Lower lobe of right lung (tissue), 2 donors: ENCODE results near the gene ANKRD12. TPM values are rescaled to one million over a fixed set of nuclear protein-coding genes. Genes with fewer than 3 reads are reported as not detected.

Experiments used
- ATAC-seq, 2 donors: fragments of 200-7000 bp; cut with Tn5 transposase; one replicate each; pipeline ENCODE4 v1.9.1; 2020 to 2022; ENCODE audit warnings: mild to moderate bottlenecking in 2 of 2, moderate library complexity in 2 of 2
- DNase-seq: peaks from one replicate; pipeline ENCODE4 v3.0.0-alpha.2; 2020
- H3K27ac ChIP-seq: fragments of 200-600 bp; one replicate; pipeline ENCODE4 v1.8.0; 2022
- H3K27me3 ChIP-seq: fragments of 200-600 bp; one replicate; pipeline ENCODE4 v1.8.0; 2022; ENCODE audit warnings: low read depth
- H3K36me3 ChIP-seq: fragments of 200-600 bp; one replicate; pipeline ENCODE4 v1.8.0; 2022; ENCODE audit warnings: mild to moderate bottlenecking
- H3K4me1 ChIP-seq: fragments of 200-600 bp; one replicate; pipeline ENCODE4 v1.8.0; 2022
- H3K4me3 ChIP-seq: fragments of 200-600 bp; one replicate; pipeline ENCODE4 v1.8.0; 2022; ENCODE audit warnings: mild to moderate bottlenecking
- H3K9me3 ChIP-seq: fragments of 200-600 bp; one replicate; pipeline ENCODE4 v1.8.0; 2022
- CTCF ChIP-seq: fragments of 200-600 bp; IDR thresholded peaks from one replicate; pipeline ENCODE4 v1.8.0; 2022; ENCODE audit warnings: antibody characterized with exemption, mild to moderate bottlenecking
- intact Hi-C: fragments of 100-400 bp; cut with DNase I; formaldehyde crosslinking; loops from one replicate; pipeline ENCODE4 v1.11.0; 2022
- total RNA-seq: library from RNA; stranded (reverse); fragmentation: NEBNext Ultra II Directional; extraction: Animal tissue kit (Norgen Biotek cat#: 25700); gene quantifications from one replicate; pipeline ENCODE4 v1.2.1, GENCODE V29; 2021
- donor health status: DM: no; HTN: yes; CAD: no; lungs with severe emphysema.

ANKRD12 gene
- total RNA-seq, 1 donor from 2014 or later = 77.7 TPM

GRCh38 chr18:9297007-9297393, 160.4 kb downstream of the ANKRD12 start:
- ATAC-seq (peak in 1 of 2 donors; percentile 53), DNase-seq (no peak)
- Histone ChIP-seq H3K27ac (no peak overlapping the region), H3K9me3 (peaks cover 13% of the 10 kb centered on the region), H3K27me3 (no peaks in the 10 kb centered on the region), H3K4me1 (no peaks in the 10 kb centered on the region), H3K36me3 (no peaks in the 10 kb centered on the region), H3K4me3 (no peak overlapping the region)
- intact Hi-C loops = no loop called here
- TF ChIP-seq CTCF = no peak

GRCh38 chr18:9304388-9305070, 167.9 kb downstream of the ANKRD12 start:
- H3K4me3 ChIP-seq = no peak overlapping the region
- no peak overlapping the region for H3K27ac ChIP-seq
- H3K9me3 ChIP-seq = peaks cover 19% of the 10 kb centered on the region
- ATAC-seq = no peak
- intact Hi-C loops = no loop called here
- H3K27me3 ChIP-seq = no peaks in the 10 kb centered on the region
- DNase-seq = no peak
- no peaks in the 10 kb centered on the region for H3K36me3 ChIP-seq
- H3K4me1 ChIP-seq = no peaks in the 10 kb centered on the region
- TF ChIP-seq CTCF = no peak

GRCh38 chr18:9319333-9319732, 182.8 kb downstream of the ANKRD12 start:
- no peak for TF ChIP-seq CTCF
- no peaks in the 10 kb centered on the region for H3K27me3 ChIP-seq
- no peak for ATAC-seq
- H3K27ac ChIP-seq = no peak overlapping the region
- no peaks in the 10 kb centered on the region for H3K36me3 ChIP-seq
- no peaks in the 10 kb centered on the region for H3K9me3 ChIP-seq
- intact Hi-C loops = no loop called here
- H3K4me3 ChIP-seq = no peak overlapping the region
- peaks cover 3% of the 10 kb centered on the region for H3K4me1 ChIP-seq
- DNase-seq = no peak

- H3K27ac ChIP-seq = no peak overlapping the region
- DNase-seq (no peak), ATAC-seq (no peak)
- no peak for TF ChIP-seq CTCF
- no peaks in the 10 kb centered on the region for H3K36me3 ChIP-seq
- H3K4me1 ChIP-seq = peaks cover 3% of the 10 kb centered on the region
- intact Hi-C loops = no loop called here
- H3K9me3 ChIP-seq = no peaks in the 10 kb centered on the region
- H3K4me3 ChIP-seq = no peak overlapping the region
- H3K27me3 ChIP-seq = no peaks in the 10 kb centered on the region
These were observed 184.5 kb downstream of the ANKRD12 start for GRCh38 chr18:9321017-9321452.

- no peak for ATAC-seq
- H3K27me3 ChIP-seq = no peaks in the 10 kb centered on the region
- peaks cover 3% of the 10 kb centered on the region for H3K4me1 ChIP-seq
- H3K9me3 ChIP-seq = no peaks in the 10 kb centered on the region
- H3K4me3 ChIP-seq = no peak overlapping the region
- DNase-seq = no peak
- no peaks in the 10 kb centered on the region for H3K36me3 ChIP-seq
- intact Hi-C loops = no loop called here
- no peak overlapping the region for H3K27ac ChIP-seq
- no peak for TF ChIP-seq CTCF
These were observed 185.2 kb downstream of the ANKRD12 start for GRCh38 chr18:9321736-9322135.
